ENCODE data around the gene CLDN7.

DNA sequence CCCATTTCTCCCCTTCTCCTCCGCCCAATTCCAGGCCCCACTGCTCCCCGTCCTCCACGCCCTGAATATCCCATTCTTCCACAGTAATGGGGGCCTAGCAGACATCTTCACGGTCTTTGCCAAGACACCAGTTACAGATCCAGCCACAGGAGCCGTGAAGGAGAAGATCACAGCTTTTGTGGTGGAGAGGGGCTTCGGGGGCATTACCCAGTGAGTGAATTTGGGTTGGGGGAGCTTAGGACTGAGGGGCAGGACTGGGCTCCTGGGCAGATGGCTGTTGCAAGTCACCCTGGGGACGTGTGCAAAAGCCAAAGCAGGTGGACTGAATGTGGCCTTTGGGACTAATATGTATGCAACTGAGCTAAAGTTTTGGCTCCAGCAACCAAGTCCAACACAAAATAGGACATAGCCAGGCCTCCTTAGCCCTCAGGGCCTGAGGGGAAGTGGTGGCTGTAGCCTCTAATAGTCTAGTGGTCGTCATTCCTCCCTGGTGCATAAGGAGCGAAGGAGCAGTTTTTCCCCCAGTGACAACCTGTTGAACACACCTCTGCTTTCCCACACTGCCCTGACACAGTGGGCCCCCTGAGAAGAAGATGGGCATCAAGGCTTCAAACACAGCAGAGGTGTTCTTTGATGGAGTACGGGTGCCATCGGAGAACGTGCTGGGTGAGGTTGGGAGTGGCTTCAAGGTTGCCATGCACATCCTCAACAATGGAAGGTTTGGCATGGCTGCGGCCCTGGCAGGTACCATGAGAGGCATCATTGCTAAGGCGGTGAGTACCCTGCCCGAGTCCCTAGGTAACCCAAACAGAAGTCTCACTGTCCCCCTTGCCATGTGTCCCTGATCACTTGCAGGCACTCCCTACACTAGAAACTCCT is 39.9 kb downstream of the CLDN7 start:
- TF ChIP-seq, protein P1, sequence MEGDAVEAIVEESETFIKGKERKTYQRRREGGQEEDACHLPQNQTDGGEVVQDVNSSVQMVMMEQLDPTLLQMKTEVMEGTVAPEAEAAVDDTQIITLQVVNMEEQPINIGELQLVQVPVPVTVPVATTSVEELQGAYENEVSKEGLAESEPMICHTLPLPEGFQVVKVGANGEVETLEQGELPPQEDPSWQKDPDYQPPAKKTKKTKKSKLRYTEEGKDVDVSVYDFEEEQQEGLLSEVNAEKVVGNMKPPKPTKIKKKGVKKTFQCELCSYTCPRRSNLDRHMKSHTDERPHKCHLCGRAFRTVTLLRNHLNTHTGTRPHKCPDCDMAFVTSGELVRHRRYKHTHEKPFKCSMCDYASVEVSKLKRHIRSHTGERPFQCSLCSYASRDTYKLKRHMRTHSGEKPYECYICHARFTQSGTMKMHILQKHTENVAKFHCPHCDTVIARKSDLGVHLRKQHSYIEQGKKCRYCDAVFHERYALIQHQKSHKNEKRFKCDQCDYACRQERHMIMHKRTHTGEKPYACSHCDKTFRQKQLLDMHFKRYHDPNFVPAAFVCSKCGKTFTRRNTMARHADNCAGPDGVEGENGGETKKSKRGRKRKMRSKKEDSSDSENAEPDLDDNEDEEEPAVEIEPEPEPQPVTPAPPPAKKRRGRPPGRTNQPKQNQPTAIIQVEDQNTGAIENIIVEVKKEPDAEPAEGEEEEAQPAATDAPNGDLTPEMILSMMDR (conservative IDR thresholded peaks at IDR 0.05; ENCODE audit: low read length): no peak
- no peak for TF ChIP-seq EZH2phosphoT487 (IDR thresholded peaks at IDR 0.05; ENCODE audit: borderline replicate concordance, low read depth, low read length)
